ENCODE measurements around the gene LYST.
"Not testable (repeated sequence)": the region's sequence is repeated elsewhere in the genome, so short reads cannot be mapped to it uniquely, and the experiment has no call there.

The LYST gene

DNA sequence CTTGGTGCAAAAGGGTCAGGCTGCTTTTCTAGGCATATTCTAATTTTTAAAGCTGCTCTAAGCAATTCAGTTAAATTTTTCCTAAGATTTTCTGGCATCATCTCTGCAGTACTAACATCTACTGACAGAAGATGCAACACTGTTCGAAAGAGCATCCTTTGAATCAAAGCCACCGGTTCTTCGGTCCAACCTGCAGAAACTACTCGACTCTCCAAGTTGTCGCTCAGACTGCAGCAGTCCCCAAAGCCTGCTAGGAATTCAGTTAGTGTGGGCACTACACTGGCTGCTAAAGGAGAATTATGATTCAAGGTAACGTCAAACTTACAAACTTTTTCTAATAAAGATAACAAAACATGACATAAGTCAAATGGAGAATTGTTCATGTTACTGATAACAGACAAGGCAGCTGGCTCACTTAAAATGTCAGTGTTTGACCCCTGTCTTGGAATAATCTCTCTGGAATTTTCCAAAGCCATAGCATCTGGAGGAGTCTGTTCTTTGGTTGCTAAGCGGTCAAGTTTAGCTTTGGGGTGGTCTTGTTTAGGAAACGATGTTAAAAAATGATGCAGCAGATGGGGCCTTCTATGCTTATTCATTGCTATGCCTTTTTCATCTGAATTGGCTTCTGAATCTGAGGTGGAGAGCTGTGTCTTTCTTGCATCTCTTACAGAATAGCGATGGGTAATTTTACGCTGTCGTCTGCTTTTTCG, 56.9 kb downstream of the LYST start:
- no peak for DNase-seq

DNA sequence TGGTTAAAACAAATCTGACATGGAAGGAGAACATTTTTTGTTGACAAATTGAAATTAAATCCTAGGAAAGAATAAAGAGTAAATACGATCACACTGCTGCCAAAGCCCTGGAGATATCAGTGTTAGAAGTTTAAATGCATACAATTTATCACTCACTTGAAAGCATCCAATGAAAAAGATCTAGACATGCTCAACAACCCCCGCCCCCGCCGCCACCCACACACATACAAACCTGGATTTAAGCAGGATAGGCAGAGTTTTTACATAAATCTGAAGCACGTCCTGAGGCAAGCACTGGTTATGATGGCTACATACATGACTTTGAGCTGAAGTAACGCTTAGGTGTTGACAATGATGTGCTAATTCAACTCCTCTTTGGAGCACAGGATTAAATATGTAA, 58.5 kb downstream of the LYST start:
- DNase-seq: no peak

DNA sequence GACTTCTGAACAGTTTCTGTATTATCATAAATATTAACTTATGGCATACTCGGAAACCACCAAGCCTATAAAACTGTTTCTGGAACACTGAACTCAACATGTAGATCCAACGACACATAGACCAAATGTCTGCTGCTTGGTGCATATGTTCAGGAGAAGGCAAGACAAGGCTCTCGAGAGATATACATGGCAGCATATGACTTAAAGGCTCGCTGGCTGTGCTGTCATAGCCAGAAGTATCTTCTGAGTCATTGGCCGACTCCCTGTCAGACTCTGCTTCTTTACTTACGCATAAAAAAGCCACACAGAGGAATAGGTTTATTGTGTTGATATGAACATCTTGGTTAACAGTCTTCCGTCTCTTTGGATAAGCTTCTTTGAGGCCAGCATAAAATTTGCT, 60.6 kb downstream of the LYST start:
- DNase-seq: no peak

DNA sequence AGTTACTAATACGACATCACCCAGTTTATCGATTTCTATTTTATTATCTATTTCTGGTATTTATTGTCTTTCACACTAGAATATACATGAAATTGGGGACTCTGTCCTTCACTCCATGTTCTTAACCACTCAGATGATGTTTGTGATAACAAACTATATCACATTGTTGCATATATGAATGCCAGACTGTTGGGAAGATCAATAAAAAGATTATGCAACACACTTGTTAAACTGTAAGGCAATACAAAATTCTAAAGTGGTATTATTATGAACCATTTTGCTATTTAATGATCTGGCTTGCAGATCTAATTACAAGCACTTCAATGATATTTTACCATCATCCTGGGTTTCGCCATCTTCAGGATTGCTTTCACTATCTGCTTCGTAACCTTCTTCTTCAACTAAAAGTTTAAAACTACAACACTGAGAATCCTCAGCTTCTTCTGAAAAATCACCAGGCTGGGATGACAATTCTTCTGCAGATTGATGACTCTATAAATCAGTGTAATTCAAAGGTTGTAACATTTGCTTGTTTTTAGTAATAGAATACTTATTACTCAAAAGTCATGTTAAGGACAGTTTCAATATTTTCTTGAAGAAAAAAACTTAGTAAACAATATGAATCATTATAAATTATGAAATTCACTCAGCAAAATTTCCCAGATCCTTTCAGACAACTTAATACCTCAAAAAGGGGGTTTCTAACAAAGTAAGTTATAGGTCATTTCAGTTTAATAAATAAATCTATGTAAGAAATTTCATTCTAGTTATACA, 63.9 kb downstream of the LYST start:
- no peak for DNase-seq

DNA sequence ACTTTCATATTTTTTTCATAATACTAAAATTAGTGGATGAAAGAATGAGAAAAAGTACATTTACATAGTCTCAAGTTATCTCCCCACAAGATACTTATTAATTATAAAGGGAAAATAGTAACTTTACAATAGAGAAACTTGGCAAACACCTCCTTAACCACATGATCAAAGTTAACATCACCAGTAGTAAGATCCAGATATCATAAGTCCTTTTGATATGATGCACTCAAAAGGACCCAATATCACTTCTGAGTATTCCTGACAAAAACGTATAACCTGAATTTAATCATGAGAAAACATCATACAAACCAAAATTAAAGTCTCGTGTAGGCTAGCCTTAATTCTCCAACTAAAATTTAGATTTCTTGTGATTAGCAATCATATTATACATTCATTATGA, 67.4 kb downstream of the LYST start:
- DNase-seq: no peak

DNA sequence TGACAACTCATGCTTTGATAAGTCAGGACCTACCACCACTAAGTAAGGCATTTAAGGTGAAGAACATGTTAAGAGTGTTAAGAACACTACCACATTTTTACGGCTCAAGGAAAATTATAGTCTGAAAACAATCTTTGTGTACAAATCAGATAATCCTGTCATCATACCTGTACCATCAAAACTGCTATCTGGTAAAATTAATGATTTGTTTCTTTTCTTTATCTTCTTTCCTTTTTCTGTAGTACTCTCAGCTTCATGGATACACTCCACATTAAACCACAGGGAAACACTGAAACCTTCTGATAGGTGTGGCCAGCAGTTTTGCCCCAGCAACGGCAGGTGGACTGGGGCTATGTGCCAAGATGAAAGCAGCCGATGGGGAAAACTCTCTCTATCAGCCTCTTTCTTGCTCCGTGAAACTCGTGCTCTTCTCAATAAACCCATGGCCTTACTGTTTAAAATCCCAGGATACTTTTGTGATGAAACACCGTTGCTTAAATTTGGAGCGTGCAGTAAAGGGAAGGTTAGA, 75.1 kb downstream of the LYST start:
- DNase-seq: no peak

DNA sequence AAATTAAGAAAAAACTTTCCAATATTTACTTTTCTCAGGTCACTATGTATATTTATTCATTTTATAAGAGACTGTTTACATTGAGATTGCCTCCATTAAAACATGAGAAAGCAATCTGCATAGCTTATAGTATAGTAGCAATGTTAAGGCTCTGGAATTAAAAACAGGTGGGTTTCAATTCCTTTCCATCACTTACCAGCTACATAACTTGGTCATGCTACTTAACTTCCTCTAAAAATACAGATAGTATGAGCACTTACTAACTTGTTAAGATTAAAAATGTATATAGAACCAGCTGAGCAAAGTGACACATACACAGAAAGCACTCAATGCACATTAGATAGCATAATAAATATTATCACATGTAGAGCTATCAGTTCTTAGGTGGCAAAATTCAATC, 76.6 kb downstream of the LYST start:
- no peak for DNase-seq

DNA sequence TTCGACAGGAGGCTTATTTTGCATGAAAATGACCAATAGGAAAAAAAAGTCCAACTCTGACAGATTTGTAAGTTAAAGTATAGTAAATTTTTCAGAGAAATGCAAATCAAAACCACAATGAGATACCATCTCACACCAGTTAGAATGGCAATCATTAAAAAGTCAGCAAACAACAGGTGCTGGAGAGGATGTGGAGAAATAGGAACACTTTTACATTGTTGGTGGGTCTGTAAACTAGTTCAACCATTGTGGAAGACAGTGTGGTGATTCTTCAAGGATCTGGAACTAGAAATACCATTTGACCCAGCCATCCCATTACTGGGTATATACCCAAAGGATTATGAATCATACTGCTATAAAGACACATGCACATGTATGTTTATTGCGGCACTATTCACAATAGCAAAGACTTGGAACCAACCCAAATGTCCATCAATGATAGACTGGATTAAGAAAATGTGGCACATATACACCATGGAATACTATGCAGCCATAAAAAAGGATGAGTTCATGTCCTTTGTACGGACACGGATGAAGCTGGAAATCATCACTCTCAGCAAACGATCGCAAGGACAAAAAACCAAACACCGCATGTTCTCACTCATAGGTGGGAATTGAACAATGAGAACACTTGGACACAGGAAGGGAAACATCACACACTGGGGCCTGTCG, 80.3 kb downstream of the LYST start:
- not testable (repeated sequence) for DNase-seq

DNA sequence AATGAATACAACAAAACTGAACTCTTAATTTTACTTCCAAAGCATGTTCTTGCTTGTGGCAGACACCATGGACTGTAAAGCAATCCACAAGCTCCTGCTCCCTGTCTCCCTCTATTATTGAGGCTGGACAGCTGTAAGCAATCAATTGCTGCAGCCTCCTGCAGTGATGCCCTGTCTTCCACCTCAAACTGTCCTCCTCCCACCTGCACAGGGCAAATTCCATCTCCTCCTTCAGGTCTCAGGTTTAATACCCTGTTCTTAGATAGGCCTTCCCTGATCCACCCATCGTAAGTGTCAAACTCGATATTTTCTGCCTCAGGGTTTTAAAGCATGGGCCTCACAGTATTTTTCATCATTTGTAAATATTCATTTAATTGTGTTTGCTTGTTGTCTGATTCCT, 81.8 kb downstream of the LYST start:
- no peak for DNase-seq

DNA sequence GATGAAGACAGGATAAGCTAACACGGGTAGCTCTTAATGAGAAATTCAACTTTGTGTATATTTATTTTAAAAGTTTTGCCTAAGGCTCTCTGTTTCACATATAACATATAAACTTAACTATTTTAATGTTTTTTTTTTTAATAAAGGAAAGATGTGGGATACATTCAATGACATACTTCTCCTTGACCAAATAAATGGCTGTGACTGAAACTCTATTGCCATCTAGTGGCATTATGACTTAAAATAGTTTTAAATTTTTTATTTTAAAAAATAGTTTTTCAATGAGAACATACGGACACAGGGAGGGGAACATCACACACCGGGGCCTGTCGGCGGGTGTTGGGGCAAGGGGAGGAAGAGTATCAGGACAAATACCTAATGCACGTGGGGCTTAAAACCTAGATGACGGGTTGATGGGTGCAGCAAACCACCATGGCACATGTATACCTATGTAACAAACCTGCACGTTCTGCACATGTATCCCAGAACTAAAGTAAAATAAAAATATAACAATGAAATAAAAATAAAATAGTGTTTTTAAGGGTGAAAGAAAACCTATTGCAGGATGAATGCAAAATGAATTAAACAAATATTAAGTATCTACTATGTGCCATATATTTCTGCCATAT, 83.4 kb downstream of the LYST start:
- no peak for DNase-seq

DNA sequence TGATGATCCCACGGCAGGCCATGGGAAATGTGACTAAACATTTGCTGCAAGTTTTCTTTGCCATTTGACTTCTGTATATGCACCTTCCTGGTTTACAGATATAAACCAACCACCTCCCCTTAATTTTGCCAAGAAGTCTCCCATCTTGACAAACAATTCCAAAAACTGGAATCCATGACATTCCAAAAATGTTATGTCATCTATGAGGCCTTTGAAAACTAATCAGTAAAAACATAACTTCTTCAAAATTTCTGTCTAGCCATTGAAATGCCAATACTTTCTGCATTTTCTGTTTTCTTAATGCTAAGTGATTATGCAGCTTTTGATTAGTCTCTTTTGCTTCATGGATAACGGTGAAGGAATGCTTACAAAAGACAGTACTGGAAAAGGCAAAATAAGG, 84.1 kb downstream of the LYST start:
- no peak for DNase-seq

DNA sequence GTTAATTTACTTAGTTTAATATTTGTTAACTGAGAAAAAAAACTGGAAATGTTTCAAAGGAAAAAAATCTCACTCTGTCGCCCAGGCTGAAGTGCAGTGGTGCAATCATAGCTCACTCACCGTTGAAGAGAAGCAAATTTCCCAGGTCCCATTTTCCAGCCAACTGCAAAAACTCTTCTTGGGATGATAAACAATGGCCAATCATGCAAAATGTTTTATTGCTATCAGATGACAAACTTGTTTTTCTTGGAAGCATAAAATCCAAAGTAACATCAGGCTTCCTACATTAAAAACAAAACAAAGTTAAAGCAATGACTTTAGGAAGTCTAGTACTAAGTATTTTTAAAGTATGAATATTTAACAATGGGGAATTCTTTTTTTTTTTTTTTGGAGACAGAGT, 84.9 kb downstream of the LYST start:
- no peak for DNase-seq

DNA sequence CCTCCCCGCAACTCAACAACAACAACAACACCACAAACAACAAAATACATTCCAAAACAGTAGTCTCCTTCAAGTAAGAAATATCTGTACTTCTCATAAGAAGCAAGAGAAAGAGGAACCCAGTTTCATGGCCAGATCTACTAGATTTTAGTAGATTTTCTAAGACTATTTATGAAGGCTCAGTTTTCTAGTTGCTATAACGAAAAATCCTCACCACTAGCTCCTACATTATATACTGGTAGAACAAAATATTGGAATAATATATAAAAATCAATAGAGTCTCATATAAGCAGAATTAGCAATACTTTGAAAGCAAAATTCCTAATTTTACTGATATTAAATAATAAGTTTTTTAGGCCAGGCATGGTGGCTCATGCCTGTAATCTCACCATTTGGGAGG, 86.9 kb downstream of the LYST start:
- no peak for DNase-seq

DNA sequence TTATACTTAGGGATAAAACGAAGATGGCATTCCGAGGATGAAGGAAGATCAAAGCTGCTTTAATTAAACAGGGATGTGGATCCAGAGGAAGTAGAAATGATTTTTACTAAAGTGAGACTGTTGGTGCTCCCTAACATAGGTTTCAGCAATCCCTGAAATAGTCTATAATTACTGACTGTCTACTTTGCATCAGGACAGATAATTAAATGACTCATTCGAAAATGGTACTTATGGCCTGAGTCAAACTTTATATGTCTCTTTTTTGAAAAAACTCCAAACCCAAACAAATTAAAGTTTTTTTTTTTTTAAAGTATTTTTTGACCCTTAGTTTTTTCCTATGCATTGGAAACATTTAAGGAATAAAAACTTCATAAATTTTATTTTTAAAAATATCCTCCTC, 90.3 kb downstream of the LYST start:
- DNase-seq: no peak

DNA sequence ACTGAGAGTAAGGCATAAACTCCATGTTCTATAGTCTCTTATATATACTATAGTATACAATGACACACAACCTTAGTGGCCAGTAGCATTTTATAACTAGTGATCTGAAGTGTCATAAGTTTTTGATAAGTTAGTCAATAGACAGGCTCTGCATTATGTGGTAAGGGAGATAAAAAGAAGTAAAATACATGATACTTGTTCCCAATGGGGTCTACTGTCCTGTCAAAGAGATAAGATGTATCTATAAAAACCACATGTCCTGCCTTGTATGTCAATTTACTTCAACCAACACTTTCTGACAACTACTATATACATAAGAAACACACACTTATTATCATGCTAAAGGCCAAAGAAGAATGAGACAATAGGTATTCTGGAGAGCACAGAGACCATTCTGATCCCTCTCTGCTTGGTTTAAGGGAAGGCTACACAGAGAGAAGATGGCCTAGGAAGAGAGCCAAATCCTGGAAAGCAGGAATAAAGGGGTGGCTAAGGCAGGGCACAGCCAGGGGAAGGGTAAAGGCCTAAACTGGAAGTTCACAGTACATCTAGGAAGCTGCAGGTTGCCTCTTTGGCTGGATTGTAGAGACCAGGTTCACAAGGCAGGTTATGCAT, 91.4 kb downstream of the LYST start:
- DNase-seq: no peak

DNA sequence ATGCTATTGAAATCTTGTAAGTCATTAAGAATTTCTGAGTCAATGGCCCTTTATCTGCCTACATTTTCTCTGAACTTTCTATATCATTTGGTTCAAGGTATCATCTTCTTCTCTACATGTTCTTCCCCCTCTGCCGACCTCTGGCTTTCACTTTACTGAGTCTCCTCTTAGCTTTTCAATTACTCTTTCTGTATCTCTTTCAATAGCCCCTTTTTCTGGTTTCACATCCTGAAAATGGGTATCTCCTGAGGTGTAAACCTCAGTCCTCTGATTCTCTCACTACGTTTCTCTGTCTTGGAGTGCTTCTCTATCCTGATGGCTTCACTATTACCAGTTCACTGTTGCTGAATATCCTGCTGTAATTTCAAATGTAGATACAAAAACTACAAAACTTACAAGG, 98.9 kb downstream of the LYST start:
- DNase-seq: no peak

DNA sequence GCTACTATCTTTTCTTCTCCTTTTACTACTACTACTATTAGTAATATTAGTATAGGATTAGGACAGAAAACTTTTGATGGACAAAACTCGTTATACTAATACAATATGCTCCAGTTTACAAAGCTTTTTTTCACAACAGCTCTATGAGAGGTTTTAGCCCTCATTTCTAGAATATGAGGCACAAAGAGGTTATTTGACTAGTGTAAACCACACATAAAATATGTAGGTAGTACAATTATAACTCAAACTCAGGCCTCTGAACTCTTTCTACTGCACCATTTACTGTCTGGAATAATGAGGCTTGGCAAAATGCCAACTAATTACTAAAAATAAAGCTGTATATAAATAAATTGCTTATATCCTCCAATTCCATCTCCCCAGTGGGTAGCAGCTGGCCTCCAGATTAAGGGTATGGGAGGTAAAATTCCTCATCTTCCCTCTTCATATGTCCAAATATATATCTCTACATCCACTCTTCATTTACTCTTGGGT, 99.9 kb downstream of the LYST start:
- DNase-seq: no peak

DNA sequence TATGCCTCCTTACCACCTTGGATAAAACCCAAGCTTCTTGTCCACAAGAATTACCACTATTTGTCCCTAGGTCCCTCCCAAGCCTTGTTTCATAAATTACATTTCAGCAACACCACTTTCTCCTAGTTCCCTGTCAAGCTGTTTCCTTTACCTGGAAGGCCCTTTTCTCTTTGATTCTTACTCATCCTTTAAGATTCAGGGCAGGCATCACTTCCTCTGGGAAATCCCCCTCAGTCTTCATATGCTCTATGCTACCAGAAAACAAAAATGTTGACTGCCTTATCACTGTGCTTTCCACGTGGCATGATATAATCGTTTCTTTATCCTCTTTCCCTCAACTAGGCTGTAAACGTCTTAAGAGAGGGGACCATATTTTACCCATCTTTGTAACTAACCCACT, 102.7 kb downstream of the LYST start:
- no peak for DNase-seq

DNA sequence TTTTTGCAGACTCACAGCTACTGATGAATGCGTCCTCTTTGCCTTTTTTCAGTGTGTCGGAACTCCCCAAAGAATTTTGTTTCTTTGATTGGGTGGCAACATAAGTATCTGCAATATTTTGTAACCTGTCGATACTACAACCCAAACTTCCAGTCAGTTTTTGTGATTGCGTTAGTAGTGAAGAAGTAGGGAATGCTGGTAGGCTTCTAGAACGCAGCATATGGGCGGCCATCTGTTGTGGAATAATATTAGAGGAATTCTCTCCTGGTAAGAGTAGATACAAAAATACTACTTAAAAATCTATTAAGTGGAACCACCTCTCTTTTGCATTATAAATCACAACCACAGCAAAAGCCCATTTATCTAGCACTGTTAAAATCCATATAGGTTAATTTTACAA, 107.4 kb downstream of the LYST start:
- DNase-seq: no peak

DNA sequence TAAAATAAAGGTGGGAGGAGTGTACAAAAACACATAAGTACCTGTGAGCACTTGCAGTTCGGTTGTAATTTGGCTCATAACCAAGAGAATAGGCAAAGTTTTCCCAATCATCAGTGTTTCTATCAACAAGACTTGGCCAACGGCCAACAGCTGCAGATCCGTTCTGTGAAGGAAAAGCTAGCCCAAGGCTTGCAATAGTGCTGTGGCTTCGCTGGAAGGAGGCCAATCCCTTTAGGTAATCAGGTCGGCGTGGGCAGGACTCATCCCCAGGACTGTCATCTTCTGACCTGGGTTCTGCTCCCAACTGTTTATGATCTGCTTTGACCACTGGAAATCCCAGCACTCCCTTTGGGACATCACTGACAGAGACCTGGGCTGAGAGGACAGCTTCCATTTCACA, 107.8 kb downstream of the LYST start:
- DNase-seq: no peak

DNA sequence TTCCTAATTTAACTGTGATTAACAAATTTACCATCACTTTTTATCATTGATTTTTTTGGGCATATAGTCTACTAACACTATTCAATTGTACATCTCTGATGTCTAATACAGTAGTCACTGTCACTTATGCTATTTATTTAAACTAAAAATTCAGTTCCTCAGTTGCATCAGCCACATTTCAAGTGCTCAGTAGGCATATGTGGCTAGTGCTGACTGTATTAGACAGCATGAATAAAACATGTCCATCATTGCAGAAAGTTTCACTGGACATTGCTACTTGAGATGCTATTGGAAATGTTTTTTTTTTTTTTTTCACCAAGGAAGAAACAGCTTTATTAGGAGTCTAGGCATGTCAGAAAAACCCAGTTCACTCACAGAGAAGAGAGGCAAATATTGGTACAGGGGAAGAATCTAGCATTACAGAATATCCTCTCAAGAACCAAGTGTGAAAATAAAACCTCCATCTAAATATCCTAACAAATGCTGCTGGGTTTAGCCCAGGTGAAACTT, 109.1 kb downstream of the LYST start:
- no peak for DNase-seq

DNA sequence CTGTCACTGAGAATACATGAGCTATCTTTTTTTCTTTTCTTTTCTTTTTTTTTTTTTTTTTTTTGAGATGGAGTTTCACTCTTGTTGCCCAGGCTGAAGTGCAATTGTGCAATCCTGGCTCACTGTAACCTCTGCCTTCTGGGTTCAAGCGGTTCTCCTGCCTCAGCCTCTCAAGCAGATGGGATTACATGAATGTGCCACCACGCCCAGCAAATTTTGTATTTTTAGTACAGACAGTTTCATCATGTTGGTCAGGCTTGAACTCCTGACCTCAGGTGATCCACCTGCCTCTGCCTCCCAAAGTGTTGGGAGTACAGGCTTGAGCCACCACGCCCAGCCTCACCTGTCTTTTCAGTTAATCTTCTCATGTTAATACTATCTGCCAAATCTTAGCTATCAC, 112.5 kb downstream of the LYST start:
- not testable (repeated sequence) for DNase-seq
